ENCODE measurements around the gene FTH1.

GRCh38 chr11:61973476-61974162, 6.2 kb upstream of the FTH1 start:
- no peak for TF ChIP-seq CTCF (IDR thresholded peaks at IDR 0.05; ENCODE audit: low read depth, low read length, poor library complexity, severe bottlenecking)
- no peak for TF ChIP-seq EZH2phosphoT487 (IDR thresholded peaks at IDR 0.05; ENCODE audit: borderline replicate concordance, low read length)

Measured in DOHH2 (cell line).